ENCODE measurements around the gene CROCC2.

The CROCC2 gene

DNA sequence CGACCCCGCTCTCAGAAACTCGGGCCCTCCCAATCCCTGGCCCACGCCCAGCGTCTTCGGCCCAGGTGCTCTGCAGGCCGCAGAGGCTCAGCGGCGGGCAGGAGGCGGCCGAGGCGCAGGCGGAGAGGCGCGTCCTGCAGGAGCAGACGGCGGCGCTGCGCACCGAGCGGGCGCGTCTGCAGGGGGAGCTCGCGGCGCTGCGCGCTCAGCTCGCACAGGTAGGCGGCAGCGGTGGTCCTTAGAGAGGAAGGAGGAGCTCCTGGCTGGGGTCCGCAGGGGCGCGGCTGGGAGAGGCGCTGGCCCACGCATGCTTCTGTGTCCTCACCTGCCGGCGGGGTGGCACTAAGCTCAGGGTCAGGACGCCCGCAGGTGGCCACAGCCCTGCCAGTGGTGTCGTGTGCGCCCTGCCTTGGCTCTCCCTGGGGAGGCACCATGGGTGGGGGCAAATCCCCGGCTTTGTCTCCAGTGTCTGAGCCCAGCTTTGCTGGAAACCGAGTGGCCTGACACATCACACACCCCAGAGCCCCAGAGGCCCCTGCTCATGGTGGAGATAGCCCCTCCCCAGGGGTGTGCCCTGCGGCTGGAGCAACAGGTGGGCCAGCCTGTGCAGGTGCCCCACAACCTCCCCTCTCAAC lies 77.3 kb downstream of the CROCC2 start:
- peak; percentile 78 for TF ChIP-seq CTCF (conservative IDR thresholded peaks at IDR 0.05)
- H3K27ac ChIP-seq: peak overlapping the region; percentile 10; the same call in 1 of the 2 replicates

- TF ChIP-seq CTCF (conservative IDR thresholded peaks at IDR 0.05): no peak
- no peak overlapping the region for H3K27ac ChIP-seq
Measured at GRCh38 chr2:240983996-240984498, 77.9 kb downstream of the CROCC2 start.

DNA sequence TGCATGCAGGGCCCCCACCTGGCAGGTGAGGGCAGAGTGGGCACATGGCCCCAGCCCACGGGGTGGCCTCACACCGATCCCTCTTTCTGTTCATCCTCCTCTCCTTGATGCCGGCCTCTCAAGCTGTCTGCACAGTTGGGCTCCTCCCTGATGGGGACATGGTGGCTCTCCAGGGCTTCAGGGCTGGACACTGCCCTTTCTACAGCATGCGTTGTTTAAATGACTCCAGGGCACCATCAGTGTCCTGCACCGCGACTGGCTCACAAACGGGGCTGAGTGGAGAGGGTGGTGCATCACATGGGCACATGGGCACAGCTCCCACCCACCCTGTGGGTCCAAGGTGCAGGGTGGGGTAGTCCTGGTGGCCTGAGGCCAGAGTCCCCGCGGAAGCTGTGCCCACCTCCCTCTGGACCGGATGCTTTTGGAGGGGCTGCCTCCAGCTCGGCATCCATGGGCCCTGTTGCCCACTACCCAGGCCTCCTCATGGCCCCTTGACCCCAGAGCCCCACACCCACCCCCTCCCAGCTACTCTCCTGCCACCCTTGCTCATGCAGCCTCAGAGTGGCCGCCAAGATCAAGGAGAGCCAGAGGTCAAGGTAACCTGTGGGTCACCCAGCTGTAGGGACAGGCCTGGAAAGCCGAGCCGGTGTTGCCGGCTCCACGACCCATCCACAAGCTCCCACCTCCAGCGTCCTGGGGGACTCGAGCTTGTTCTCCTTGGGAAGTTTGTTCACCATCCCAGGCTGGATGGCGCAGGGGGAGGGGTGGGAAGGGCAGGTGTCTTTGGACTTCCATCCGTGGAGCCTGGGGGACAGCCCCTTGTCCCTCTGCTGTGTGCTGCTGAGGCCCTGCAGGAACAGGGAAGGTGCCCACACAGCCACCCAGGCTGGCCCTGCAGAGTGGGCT lies 80.0 kb downstream of the CROCC2 start:
- peak overlapping the region; percentile 87 for H3K27ac ChIP-seq
- no peak for TF ChIP-seq CTCF (conservative IDR thresholded peaks at IDR 0.05)

- peak overlapping the region; percentile 87 for H3K27ac ChIP-seq
Measured at GRCh38 chr2:240986787-240987411, 80.8 kb downstream of the CROCC2 start.

DNA sequence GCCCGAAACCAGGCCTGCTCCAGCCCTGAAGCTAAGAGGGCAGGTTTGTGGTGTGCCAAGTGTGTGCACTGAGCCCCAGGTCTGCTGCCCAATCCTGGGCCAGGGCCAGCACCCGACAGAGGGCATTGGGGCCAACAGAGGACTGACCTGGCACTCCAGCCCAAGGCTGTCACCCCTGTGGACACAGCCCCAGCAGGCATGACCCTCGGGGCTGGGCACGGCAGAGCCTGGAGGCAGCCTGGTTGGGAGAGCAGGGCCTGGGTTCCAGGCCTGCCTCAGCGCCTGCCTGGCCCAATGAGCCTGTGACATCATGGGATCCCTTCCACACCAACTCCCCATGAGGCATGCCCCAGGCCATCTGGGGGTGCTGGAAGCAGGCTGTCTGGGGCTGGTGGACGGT lies 81.5 kb downstream of the CROCC2 start:
- peak overlapping the region; percentile 87 for H3K27ac ChIP-seq
- no peak for TF ChIP-seq CTCF (conservative IDR thresholded peaks at IDR 0.05)

More at GRCh38 chr2:240986787-240987411, 80.8 kb downstream of the CROCC2 start:
- TF ChIP-seq CTCF (conservative IDR thresholded peaks at IDR 0.05): no peak

- TF ChIP-seq CTCF (conservative IDR thresholded peaks at IDR 0.05): no peak
- H3K27ac ChIP-seq: peak overlapping the region; percentile 87
Measured at GRCh38 chr2:240988146-240988545, 82.0 kb downstream of the CROCC2 start.
